GM21529 (cell line): ENCODE data around the gene FAM174C.
"Not testable (repeated sequence)": the region's sequence is repeated elsewhere in the genome, so short reads cannot be mapped to it uniquely, and the experiment has no call there.

Experiments used
- ATAC-seq: cut with Tn5 transposase; IDR thresholded peaks from one replicate; pipeline ENCODE4 v1.9.1; 2021; ENCODE audit not compliant: unreplicated experiment

Gene FAM174C

DNA sequence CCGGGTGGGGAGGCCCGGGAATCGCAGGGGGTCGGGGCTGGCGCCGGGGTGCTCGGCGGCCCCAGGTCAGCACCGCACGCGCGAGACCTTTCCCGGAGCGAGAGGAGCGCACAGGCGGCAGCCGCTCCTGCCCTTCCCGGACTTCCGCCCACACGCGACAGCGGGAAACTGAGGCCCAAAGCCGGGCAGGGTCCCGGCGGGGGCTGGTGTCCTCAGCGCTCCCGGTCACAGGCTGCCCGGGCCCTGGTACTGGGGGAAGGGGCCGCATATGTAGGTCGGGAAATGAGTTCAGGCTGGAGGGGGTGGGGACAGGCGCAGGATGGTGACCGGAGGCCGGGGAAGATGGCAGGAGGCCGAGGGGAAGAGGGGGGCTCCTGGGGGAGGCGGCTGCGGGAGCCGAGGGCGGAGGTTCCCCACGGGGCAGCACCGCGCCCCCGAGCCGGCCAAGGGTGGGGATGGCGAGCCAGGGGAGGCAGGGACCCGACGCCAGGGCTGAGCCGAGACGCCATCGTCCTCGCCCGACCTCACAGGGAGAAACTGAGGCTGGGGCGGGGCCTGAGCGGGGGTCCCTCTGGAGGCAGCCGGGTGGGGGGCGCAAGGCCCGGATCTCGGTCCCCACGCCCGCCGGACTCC, 38.2 kb upstream of the FAM174C start:
- ATAC-seq, result no peak

DNA sequence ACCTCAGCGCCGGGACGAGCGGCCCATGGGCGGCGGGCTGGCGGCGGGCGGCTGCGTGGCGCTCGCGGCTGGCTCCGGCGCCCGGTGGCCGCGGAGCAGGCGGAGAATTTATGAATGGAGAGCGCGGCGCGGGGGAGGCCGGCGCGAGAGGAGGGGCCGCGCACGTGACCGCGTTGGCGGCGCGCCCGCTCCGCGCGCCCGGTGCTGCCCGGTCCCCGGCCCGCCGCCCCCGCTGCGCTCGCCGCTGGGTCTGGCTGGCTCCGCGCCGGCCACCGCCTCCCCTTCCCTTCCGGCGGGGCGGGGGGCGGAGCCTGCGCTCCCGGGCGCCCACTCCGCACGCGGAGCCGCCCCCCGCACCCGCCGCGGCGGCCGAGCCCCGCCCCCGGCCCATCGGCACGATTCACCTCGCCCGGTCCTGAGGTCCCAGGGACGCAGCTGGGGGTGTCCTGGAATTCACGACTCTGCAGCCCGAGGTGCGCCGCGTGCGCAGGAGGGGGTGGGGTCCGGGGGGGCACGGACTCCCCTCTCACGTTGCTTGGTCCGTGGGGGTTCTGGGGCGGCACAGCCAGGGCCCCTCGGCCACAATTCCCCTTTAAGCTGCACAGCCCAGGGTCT, 37.5 kb upstream of the FAM174C start, which contains the start of gene CBARP:
Gene CBARP (minus strand): TSS at position 252 of the 615 bp plus-strand sequence. CDS start 1,905 bp downstream, outside the sequence.
- no peak for ATAC-seq

DNA sequence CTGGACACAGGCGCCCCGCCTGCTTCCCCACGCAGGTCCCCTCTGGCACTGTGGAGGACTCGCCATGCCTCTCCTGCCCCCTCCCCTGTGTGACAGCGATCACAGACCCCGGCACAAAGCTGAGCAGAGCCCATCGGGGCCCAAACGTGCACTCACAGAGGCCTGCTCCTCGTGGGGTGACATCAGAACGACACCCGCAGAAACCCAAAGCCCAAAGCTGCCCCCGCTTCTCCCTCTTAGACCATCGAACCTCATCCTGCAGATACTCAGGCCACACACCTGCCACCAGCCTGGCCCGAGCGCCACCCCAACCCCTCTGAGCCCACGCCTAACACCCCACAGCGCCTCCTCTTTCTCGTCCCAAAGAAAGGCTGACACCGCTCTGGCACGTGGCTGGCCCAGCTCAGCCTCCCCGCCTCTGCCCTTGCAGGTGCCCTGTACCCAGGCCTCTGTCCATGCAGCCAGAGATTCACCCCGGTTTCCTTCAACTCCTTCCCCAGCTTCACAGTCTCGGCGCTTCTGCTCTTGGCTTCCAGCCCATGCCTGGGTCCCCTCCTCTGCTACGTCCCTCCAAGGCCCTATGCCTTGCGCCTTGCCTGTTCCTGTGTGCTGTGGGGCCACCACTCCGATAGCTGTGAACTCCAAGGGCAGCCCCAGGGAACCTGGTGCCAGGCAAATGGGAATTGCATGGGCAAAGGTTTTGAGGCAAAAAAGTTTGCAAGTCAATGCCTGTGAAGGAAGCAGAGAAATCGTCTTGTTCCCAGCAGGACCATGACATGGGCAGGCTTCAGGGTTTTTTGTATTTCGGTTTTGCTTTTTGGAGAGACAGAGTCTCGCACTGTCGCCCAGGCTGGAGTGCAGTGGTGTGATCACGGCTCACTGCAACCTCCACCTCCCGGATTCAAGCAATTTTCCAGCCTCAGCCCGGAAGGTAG, 36.7 kb upstream of the FAM174C start:
- ATAC-seq, result no peak

DNA sequence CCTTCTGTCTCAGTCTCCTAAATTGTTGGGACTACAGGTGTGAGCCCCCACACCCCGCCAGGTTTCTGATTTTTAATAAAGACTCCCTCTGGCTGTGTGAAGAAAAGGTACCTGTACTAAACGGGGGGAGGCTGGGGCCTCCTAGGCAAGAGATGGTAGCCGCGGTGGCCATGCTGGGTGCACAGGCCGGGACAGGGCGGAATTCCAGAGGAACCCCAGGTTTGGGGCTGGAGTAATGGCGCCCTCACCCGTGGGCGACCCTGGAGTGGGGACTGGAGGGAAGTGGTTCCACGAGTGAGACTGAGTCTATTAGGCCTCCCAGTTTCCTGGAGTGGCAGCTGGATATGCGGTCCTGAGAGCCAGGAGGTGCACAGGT, 35.9 kb upstream of the FAM174C start:
- no peak for ATAC-seq

DNA sequence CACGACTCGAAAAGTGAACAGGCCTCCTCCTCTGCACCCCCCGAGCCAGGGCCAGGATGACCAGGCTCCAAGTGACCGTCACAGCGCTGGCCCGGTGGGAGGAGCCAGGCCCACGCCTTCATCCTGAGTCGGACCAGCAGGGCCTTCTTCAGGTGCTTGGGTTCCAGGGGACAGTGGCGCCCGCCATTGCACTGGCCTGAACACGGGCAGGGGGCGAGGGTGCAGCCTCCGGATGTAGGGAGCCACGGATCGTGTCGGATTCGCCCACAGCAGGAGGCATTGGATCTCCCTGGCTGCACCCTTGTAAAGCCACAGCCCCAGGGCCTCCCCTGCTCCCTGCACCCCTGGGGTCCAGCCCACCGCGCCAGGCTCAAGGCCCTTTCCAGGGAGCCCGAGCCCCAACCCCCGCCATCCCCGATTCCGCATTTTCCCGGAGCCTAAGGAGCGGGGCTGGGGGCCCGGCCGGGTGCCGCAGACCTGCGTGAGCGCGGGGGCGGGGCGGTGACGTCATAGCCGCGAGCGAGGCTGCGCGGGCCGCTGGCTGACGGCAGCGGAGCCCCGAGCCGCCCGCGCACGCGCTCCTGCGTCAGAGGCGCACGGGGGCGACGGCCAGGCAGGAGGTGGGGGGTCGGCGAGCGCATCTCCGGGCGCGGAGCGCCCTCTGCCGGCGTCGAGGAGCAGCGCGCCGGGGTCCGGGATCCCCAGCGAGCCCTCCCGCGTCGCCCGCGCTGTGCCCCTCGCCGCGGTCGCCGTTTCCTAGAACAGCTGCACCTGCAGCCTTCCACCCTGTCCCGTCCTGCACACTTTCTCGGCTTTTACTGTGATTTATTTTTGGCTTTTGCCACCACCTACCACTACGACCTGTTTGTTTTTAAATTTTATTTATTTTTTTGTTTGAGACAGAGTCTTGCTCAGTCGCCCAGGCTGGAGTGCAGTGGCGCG, 35.3 kb upstream of the FAM174C start:
- ATAC-seq, result peak; percentile 35

GRCh38 chr19:1240925-1241324, 34.4 kb upstream of the FAM174C start:
- no peak for ATAC-seq

GRCh38 chr19:1241417-1242095, 33.8 kb upstream of the FAM174C start, which contains the start of gene ATP5F1D:
TSS of gene ATP5F1D (plus strand) at chr19:1241751. CDS start at chr19:1241851, 100 bp downstream.
- ATAC-seq, result peak; percentile 45

DNA sequence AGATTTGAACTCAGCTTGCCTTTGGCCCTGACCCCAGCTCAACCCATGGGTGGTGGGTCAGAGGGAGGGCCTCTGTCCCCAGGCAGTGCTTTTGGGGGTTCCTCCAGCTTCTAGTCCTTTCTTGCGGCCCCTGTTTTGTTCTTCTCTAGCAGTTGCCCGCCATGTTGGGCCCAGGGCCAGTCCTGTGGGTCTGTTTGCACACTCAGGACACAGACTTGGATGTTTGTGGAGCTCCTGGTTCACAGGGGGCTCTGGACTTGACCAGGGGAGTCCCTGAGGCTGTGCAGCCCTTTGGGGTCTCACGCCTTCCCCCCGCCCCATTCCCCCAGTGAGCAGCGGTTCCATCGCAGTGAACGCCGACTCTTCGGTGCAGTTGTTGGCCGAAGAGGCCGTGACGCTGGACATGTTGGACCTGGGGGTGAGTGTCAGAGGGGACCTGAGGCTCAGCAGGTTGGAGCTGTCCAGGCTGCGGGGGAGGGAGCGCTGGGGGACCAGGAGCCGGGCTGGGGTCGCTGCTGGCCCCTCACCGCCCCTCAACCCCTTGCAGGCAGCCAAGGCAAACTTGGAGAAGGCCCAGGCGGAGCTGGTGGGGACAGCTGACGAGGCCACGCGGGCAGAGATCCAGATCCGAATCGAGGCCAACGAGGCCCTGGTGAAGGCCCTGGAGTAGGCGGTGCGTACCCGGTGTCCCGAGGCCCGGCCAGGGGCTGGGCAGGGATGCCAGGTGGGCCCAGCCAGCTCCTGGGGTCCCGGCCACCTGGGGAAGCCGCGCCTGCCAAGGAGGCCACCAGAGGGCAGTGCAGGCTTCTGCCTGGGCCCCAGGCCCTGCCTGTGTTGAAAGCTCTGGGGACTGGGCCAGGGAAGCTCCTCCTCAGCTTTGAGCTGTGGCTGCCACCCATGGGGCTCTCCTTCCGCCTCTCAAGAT, 31.3 kb upstream of the FAM174C start:
- no peak for ATAC-seq

DNA sequence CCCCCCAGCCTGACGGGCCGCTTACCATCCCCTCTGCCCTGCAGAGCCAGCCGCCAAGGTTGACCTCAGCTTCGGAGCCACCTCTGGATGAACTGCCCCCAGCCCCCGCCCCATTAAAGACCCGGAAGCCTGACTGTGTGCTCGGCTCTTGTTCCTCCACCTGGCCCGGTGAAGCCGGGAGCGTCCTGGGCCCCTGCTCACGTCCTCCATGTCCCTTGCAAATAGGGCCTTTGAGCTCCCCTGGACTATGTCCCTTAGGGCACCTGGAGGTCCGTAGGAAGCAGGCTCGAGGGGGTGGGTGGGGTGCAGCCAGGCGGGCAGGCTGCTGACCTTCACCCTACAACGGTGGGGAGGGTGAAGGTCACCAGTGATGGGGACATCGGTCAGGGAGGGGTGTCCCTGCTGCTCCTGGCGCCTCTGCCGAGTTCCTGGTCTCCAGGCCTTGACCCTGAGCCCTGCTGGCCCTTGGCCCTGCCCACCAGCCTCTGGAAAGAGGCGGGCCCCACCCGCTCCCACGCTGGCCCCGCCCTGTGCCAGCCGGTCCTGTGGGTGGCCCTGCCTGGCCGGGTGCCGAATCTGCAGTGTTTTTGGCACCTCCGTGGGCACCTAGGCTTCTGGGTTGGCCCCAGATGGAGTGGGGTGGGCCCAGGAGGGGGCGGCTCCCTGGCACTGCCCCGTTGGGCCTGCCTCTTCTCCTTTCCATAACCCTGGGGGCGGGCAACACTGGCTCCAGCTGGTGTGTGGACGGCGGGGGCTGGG, 30.5 kb upstream of the FAM174C start:
- ATAC-seq, result no peak

DNA sequence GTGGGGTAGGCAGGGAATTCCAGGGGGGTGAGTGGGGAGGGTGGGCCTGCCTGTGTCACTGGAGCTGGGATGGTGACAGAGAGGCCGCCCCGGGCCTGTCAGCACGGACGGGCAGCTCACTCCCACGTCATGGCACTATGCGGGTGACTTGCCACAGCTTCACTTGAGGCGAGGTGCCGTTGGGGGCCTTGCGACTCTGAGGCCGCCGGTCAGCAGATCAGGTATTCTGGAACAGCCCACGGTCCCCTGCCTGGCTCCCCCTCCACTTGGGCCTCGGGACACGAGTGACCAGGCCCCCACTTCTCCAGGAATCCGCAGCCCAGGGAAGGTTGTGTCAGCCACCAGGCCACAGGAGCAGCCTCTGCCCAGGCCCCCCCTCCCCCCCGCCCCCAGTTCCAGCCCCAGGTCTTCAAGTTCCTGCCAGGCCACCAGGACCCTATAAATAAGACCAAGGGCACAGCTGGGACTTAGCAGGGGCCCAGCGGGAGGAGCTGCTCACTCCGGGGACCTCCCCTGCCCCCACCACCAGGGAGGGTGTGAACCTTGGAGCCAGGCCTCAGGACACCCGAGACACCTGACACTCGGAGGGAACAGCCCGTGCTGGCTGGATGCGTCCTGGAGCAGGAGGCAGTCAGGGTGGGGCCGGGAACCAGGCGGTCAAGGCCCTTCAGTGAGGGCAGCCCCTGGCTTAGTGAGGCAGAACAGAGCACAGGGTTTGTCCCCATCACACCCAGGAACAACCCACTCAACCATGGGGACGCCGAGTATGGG, 29.7 kb upstream of the FAM174C start:
- no peak for ATAC-seq

- not testable (repeated sequence) for ATAC-seq
Observed at GRCh38 chr19:1246265-1247087, 28.9 kb upstream of the FAM174C start.

DNA sequence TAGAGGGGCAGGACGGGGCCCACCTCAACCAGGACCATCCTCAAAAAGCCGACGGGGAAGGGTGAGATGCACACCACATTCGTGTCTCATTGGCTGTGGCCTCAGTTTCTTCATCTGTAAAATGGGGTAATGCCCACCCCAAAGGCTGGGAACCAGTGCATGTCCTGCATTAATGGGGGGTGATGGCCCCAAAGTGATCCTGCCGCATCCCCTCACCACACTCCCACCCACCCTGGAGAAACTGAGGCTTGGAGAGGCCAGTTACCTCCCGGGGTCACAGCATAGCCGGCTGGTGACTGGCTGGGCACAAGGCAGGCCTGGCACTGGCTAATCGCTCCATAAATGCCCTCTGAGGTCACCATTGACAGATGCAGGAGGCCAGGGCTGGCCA, 27.6 kb upstream of the FAM174C start:
- no peak for ATAC-seq

DNA sequence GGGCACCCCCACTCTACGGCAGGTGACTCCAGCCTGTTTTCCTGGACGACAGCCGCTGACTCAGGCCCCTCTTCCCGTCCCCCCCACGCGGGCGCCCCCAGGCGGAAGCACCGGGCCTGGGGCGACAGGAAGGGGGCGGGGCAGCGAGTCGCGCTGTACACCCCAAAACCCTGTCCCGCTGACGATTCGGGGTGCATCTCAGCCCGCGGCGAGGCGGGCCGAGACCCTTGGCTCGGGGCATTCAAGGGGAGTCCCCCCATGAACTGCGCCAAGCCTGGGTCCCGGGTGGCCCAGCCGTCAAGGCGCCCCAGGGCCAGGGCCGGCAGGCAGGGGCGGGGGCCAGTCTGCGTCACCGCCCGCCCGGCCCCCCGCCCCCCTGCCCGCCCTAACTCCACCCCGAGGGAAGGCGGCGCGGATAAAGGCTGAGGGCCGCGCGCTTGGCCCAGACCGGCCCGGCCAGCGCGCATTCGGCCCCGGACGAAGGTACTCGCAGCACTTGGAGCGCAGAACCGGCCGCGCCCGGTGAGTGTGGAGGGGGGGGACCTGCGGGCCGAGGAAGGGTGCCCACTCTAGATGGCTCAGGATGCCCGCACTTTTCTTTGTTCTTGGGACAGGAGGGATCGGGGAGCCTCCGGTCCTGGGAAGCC, 27.1 kb upstream of the FAM174C start, which contains the start of gene MIDN:
Gene MIDN (plus strand): TSS at position 445 of the 647 bp plus-strand sequence. CDS start 1,714 bp downstream, outside the sequence.
- peak; percentile 12 for ATAC-seq

DNA sequence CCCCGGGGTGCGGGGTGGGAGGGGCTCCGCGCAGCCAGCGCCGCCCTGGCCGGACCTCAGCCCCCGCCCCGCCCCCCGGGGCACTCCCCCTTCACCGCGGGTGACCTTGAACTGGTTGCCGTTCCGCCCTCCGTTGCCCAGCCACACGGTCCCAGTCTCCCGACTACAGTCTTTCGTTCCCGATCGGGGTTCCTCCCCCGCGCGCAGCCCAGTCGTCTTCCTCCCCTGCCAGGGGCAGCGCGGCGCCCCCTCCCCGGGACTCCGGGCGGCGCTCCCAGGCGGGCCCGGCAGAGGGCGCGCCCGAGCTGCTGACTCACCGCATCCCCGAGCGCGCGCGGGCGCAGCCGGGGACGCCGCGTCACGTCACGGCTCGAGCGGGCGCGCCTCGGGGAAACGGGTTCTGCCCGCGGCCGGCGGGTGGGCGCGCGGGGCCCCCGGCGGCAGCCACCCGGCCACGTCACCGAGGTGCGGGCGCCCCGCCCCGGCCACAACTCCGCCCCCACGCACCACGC, 26.5 kb upstream of the FAM174C start:
- ATAC-seq, result peak; percentile 24

GRCh38 chr19:1249298-1249989, 25.9 kb upstream of the FAM174C start:
- peak; percentile 46 for ATAC-seq
